Left ventricle myocardium inferior (tissue), 1 donor: ENCODE data around the gene DLX5. TPM values are rescaled to one million over a fixed set of nuclear protein-coding genes. Genes with fewer than 3 reads are reported as not detected.

Experiments
- DNase-seq: peaks from one replicate; pipeline ENCODE4 v3.0.0-alpha.2; 2020
- H3K27ac ChIP-seq: fragments of 200-600 bp; replicated peaks from 2 replicates; pipeline ENCODE4 v1.8.0; 2021
- H3K27me3 ChIP-seq: fragments of 200-600 bp; 2 replicates; pipeline ENCODE4 v1.8.0; 2021; ENCODE audit warnings: low read depth
- H3K36me3 ChIP-seq: fragments of 200-600 bp; 2 replicates; pipeline ENCODE4 v1.8.0; 2021
- H3K4me1 ChIP-seq: fragments of 200-600 bp; 2 replicates; pipeline ENCODE4 v1.8.0; 2021
- H3K4me3 ChIP-seq: fragments of 200-600 bp; 2 replicates; pipeline ENCODE4 v1.8.0; 2021; ENCODE audit warnings: mild to moderate bottlenecking, moderate library complexity
- H3K9me3 ChIP-seq: fragments of 200-600 bp; replicated peaks from 2 replicates; pipeline ENCODE4 v1.8.0; 2021
- intact Hi-C: fragments of 100-400 bp; cut with micrococcal nuclease; formaldehyde crosslinking; loops from one replicate; pipeline ENCODE4 v1.11.0; 2022
- total RNA-seq: library from RNA; stranded (reverse); fragmentation: NEBNext Ultra II Directional; extraction: Animal tissue kit (Norgen Biotek cat#: 25700); gene quantifications from one replicate; pipeline ENCODE4 v1.2.1, GENCODE V29; 2021
- TF ChIP-seq, protein P1 (sequence below): fragments of 200-600 bp; IDR thresholded peaks from 2 replicates; pipeline ENCODE4 v1.8.0; 2021; ENCODE audit warnings: antibody characterized with exemption, mild to moderate bottlenecking, borderline replicate concordance
- donor health status: DM: no; HTN: yes; CAD: no; lungs with severe emphysema.

The DLX5 gene
- total RNA-seq, 1 donor from 2014 or later, result not detected

DNA sequence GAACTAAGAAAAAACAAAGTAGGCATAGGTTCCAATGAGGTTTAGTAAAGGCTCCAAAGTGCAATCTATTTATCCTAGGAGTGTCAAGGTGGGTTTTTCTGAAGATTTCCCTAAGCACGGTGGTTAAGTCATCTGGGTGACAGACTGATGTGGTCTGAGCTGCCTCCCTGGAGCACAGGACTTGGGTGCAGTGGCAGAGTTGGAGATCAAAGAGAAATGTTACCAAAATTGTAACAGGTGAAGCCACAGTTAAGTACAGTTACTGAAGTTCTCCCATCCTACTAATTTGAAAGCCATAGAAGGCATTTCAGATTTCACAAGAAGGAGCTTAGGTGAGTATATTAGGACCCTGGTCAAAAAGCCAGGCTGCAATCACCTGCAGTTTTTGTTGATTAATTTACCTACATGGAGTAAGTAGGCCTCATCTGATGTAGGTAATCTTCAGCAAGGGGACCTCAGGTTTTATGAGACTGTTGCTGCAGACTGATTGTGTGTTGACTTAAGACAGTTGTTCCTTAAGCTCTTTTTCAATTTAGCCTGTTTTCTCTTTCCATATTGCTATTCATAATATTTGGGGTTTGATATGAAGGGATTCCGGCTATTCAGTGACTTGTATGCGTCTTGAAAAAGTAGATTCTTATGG lies 16.2 kb downstream of the DLX5 start:
- intact Hi-C loops, result no loop called here
- TF ChIP-seq, protein P1, sequence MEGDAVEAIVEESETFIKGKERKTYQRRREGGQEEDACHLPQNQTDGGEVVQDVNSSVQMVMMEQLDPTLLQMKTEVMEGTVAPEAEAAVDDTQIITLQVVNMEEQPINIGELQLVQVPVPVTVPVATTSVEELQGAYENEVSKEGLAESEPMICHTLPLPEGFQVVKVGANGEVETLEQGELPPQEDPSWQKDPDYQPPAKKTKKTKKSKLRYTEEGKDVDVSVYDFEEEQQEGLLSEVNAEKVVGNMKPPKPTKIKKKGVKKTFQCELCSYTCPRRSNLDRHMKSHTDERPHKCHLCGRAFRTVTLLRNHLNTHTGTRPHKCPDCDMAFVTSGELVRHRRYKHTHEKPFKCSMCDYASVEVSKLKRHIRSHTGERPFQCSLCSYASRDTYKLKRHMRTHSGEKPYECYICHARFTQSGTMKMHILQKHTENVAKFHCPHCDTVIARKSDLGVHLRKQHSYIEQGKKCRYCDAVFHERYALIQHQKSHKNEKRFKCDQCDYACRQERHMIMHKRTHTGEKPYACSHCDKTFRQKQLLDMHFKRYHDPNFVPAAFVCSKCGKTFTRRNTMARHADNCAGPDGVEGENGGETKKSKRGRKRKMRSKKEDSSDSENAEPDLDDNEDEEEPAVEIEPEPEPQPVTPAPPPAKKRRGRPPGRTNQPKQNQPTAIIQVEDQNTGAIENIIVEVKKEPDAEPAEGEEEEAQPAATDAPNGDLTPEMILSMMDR, result no peak
- H3K27me3 ChIP-seq, result peaks cover 100% of the 10 kb centered on the region

GRCh38 chr7:97007583-97007861 lies 17.1 kb downstream of the DLX5 start:
- H3K27ac ChIP-seq, result no peak overlapping the region
- H3K27me3 ChIP-seq, result peaks cover 100% of the 10 kb centered on the region
- TF ChIP-seq, protein P1, result no peak
- H3K9me3 ChIP-seq, result no peaks in the 10 kb centered on the region
- H3K4me1 ChIP-seq, result peaks cover 36% of the 10 kb centered on the region
- H3K36me3 ChIP-seq, result no peaks in the 10 kb centered on the region
- intact Hi-C loops, result no loop called here
- no peak overlapping the region for H3K4me3 ChIP-seq
- no peak for DNase-seq

More for the DNA sequence above, 16.2 kb downstream of the DLX5 start:
- H3K4me1 ChIP-seq, result peaks cover 33% of the 10 kb centered on the region
- H3K4me3 ChIP-seq, result no peak overlapping the region
- no peak for DNase-seq
- H3K36me3 ChIP-seq, result no peaks in the 10 kb centered on the region
- H3K9me3 ChIP-seq, result no peaks in the 10 kb centered on the region
- H3K27ac ChIP-seq, result no peak overlapping the region

GRCh38 chr7:97006816-97007582 lies 17.6 kb downstream of the DLX5 start:
- H3K36me3 ChIP-seq, result no peaks in the 10 kb centered on the region
- peaks cover 36% of the 10 kb centered on the region for H3K4me1 ChIP-seq
- peak overlapping the region; percentile 61 for H3K4me3 ChIP-seq
- no peaks in the 10 kb centered on the region for H3K9me3 ChIP-seq
- H3K27me3 ChIP-seq, result peaks cover 100% of the 10 kb centered on the region
- no peak overlapping the region for H3K27ac ChIP-seq
- TF ChIP-seq, protein P1, result no peak
- intact Hi-C loops, result no loop called here
- DNase-seq, result no peak

DNA sequence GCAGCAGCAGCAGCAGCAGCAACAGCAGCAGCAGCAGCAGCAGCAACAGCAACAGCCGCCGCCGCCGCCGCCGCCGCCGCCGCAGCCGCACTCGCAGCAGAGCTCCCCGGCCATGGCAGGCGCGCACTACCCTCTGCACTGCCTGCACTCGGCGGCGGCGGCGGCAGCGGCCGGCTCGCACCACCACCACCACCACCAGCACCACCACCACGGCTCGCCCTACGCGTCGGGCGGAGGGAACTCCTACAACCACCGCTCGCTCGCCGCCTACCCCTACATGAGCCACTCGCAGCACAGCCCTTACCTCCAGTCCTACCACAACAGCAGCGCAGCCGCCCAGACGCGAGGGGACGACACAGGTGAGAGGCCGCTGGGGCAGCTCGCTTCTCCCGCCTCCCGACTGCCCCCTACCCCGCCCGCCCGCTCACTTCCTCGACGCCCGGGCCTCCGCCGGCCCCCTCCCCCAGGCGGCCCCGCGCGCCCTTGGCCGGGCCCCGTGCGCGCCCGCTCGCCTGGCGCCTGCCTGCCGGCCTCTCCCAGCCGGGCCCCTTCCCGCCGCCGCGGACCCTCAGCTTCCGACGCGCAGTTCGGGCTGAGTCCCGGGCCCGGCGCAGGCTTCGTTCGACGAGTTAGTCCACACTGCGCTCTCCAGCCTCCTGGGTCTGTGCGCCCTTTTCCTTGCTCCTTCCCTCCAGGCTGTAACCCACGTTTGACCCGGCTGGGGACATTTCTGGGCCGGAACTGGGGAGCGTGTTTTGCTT lies 18.4 kb downstream of the DLX5 start:
- Histone ChIP-seq H3K9me3 (no peaks in the 10 kb centered on the region), H3K27ac (no peak overlapping the region), H3K4me3 (peak overlapping the region; percentile 61), H3K27me3 (peaks cover 100% of the 10 kb centered on the region), H3K36me3 (no peaks in the 10 kb centered on the region), H3K4me1 (peaks cover 36% of the 10 kb centered on the region)
- TF ChIP-seq, protein P1, result no peak
- DNase-seq, result no peak
- intact Hi-C loops, result no loop called here

- Histone ChIP-seq H3K36me3 (no peaks in the 10 kb centered on the region), H3K27ac (no peak within 1 kb of the TSS), H3K9me3 (no peaks in the 10 kb centered on the region), H3K4me3 (peak within 1 kb of the TSS; percentile 61), H3K27me3 (peaks cover 100% of the 10 kb centered on the region), H3K4me1 (peaks cover 36% of the 10 kb centered on the region)
- TF ChIP-seq, protein P1, result no peak
- intact Hi-C loops, result no loop called here
- DNase-seq, result no peak
Observed at GRCh38 chr7:97005183-97006054, 19.2 kb downstream of the DLX5 start, which contains the start of gene DLX6. Gene DLX6 (plus strand): TSS chr7:97005553. CDS start chr7:97005978, 425 bp downstream.
